Measurements from ENCODE around the gene SPIRE1.
"Not testable (repeated sequence)": the region's sequence is repeated elsewhere in the genome, so short reads cannot be mapped to it uniquely, and the experiment has no call there.

Gene SPIRE1

DNA sequence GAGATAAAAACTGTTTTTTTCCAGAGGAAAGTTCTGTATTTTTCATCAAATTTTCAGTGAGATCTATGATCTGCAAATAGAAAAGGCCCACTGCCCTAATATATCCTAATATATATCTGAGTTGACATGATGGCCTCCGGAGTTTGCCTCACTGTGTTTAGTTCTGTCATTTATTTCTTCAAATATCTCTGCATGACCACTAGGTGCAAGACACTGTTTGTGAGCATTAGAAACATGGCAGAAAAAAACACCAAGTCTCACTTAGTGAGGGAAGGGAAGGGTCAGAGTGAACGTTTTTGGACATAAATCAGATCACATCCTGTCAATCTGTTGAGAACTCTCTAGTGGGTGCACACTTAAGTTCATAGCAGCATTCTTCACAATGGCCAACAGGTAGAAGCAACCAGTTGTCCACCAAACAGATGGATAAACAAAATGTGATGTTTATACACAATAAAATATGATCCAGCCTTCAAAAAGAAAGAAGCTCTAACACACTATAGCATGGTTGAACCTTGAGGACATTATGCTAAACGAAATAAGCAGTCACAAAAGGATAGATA lies 53.4 kb downstream of the SPIRE1 start:
- in situ Hi-C loops (cut with MboI; ENCODE audit: low sequenced_read_pairs), result no loop called here

DNA sequence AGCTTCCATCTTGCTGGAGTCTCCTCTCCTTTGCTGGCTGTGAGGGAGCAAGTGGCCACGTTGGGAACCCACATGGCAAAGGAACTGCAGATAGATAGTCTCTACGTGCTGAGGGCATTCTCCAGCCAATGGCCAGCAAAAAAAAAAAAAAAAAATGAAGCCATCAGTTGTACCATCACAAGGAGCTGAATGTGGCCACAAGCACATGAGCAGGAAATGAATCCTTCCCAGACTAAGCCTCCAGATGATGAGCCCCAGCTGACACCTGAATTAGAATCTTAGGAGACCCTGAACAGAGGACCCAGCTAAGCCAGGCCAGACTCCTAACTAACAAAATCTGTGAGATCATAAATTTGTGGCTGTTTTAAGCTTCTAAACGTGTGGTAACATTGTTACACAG lies 57.9 kb downstream of the SPIRE1 start:
- in situ Hi-C loops (cut with MboI; ENCODE audit: low sequenced_read_pairs), result no loop called here

DNA sequence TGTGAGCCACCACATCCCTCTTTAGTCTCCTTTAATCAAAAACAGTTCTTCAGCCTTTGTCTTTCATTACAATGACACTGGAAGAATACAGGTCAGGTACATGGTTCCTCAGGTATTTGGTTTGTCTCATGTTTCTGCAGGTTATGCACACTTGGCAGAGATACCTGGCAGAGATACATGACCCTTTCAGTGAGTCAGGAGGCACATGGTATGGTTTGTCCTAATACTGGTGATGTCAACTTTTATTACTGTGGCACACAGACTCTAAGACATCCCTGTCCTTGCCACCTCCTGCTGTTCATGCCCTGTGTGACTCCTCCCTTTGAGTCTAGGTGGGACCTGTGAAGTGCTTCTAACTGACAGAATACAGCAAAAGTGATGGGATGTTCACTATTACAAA lies 58.4 kb downstream of the SPIRE1 start:
- in situ Hi-C loops (cut with MboI; ENCODE audit: low sequenced_read_pairs), result no loop called here

DNA sequence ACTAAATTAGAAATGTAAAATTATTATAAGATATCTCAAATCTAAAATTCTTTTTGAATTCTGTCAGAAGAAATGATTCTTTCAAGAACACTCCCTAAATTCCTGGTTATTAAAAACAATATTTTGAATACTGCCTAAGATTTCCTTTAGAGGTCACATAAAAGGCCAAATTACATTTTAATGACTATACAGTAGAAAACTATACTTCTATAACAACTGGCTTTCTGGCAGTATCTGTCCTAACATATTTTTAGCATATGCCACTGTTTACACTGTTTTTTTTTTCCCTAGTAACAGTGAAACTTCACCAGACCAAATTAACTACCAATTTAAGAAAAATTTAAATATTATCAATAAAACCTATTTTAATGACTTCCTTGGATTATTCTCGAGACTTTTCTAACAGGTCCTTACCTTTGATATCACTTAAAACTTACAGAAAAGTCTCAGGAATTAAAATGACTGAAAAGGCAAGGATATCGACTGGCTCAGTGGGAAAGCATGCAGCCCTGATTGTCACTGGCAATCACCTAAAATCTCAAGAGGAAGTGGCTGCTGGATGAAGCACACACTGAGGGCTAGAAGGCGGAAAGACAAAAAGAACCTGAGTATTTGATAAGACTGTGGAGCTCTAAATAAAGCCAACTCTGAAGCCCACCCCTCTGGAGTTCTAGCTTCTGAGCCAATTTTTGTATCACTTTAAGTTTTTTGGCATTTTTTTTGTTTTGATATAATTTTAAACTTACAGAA lies 59.6 kb downstream of the SPIRE1 start:
- in situ Hi-C loops (cut with MboI; ENCODE audit: low sequenced_read_pairs), result no loop called here

DNA sequence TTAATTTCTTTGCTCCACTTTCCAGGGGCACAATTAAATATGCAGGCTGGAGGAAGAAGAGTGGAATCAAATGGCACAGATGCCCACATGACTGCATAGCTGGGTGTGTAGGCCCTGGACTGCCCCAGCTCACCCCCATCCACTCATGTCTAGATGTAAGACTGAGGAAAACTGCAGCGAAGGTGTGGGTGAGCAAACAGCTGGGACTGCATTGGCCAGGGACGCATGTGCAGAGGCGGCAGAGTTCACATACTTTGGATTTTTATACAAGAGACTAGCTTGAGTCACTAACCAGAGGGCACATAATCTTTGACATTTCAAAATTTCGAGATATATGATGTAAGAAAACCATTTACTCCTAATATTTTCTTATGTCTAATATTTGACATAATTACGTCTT lies 60.1 kb downstream of the SPIRE1 start:
- in situ Hi-C loops (cut with MboI; ENCODE audit: low sequenced_read_pairs), result no loop called here

DNA sequence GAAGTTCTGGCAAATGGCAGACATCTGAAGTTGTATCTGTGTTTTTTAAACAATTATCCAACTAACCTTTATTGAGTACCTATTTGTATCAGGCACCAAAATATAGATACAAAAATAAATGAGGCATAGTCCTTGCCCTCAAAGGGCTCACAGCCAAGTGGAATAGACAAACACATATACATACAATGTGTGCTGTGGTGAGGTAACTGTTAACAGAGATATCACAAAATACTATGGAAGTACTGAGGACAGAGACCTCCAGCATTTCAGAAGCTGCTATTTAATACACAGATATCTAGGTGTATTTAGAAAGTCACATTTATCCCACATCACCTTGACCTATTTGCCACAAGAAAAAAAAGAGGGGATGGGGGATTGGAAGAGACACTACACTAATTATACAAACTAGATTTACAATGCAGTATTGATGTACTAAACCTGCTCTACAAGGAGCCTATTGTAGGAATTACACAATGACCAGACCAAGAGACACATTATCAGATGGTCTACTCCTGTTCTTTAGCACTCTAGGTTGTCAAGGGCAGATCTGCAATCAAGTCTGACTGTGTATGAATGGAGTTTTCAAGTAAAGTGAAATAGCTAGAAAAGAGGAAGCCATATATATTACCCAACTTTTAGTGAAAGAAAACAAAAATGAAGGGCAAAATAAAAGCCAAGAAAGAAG lies 62.2 kb downstream of the SPIRE1 start:
- in situ Hi-C loops (cut with MboI; ENCODE audit: low sequenced_read_pairs), result no loop called here

DNA sequence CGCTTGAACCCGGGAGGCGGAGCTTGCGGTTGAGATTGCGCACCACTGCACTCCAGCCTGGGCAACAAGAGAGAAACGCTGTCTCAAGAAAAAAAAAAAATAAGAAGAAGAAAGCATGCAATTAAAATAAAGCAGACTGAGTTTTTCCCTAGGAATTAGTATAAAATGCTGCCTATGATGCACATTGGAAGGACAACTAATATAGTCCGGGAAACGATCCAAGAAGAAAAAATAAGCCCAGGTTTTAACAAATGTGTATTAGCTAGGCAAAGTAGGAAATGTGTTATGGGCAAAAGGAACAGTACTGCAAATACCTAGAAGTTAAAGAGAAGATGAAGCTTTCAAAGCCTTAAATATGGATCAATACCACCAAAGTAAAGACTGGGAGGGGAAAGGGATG lies 64.0 kb downstream of the SPIRE1 start:
- in situ Hi-C loops (cut with MboI; ENCODE audit: low sequenced_read_pairs), result no loop called here

DNA sequence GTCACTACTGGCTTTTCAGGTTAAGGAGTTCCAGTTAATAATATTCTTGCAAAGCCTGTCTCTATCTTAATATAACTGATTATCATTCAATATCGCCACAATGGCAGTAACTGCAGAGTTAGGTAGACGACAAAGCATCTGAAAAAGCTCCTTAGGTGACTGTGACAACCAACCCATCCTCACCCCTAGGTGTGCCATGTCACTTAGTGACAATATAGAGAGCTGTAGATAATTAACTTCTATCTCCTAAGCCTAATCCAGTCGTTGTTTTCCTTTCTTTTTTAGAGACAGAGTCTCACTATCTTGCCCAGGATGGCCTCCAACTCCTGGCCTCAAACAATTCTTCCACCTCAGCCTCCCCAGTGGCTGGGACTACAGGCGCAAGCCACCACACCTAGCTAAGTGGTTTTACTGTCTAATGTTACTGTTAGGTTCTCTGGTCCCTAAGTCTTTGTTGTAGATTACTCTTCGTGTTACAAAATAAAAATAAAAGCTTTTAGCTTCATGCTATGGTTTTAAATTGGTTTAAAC lies 65.2 kb downstream of the SPIRE1 start:
- in situ Hi-C loops (cut with MboI; ENCODE audit: low sequenced_read_pairs), result no loop called here

DNA sequence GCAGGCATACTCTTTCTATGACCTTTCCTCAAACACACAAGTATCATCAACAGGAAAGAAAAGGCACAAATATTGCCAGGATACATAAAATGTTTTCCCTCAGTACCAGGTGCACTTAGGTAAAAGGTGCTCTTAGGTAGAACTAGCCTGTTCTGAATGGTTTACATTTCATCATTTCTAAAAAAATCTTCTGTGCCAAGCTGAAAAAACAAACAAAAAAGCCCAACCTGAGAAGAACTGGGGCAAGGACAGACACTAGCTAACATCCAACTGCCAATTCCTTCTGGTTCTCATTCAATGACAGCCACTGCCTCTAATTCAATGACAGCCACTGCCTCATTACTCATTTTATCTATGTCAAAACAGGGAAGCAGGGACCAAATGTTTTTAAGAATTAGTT lies 68.5 kb downstream of the SPIRE1 start:
- in situ Hi-C loops (cut with MboI; ENCODE audit: low sequenced_read_pairs), result no loop called here

DNA sequence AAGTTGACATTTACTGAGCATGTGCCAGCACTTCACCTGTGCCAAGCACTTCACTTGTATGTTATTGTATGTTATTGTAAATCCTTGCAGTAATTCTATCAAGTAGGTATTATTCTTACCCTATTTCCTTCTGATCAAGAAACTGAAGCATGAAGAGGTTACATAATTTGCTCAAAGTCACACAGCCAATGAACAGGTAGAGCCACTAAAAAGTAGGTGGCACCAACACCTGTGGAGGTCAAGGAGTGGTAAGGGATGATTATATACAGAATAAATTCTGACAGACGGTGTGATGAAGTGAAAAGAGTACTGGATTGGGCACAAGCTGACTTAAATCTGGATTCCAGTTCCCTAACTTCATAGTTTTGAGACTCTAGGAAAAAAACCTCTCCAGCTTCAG lies 71.0 kb downstream of the SPIRE1 start:
- in situ Hi-C loops (cut with MboI; ENCODE audit: low sequenced_read_pairs), result no loop called here

DNA sequence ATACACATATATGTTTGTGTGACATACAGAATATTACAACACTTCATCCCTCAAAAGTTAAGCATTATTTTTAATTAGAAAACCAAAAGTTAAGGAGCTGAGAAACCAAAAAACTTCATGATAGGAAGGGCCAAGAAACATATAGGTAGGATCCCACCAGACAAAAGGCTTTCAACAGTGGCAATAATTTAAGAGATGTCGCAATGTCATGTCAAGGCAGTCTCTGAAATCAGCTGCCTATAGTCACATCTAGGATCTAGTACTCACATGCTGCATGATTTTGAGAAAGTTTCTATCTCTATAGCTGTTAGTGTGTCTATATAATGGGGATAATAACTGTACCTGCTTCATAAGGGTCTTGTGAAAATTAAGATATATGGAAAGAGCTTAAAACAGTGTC lies 72.7 kb downstream of the SPIRE1 start:
- in situ Hi-C loops (cut with MboI; ENCODE audit: low sequenced_read_pairs), result no loop called here

DNA sequence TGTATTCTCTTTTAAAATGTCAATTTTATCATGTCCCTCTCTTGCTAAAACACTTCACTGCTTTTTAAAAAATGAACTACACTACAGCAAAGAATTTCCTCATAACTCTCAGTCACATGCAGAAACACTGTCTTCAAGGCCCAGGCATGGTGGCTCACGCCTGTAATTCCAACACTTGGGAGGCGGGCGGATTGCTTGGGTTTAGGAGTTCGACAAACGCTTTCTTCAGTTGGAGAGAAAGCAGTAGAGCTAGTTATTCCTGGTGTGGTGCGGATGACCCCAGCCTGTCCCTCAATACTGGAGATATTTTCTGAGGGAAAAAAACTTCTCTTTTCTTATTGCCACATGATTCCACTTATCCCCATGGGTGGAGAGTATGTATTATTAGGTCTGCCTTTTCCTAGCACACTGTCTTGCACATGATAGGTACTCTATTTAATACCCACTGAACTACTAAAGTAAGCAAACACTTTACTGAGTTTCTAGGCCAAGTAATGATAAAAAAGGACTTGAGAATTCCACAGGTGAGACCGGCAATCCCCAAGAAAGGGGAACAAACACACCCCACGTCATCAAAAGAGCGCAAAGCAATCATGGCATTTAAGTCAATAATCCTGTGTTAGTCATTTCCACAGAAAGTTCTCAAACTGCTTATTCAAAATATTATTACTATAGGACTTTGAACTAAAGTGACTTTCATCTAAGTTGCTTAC lies 77.1 kb downstream of the SPIRE1 start:
- in situ Hi-C loops (cut with MboI; ENCODE audit: low sequenced_read_pairs), result no loop called here

DNA sequence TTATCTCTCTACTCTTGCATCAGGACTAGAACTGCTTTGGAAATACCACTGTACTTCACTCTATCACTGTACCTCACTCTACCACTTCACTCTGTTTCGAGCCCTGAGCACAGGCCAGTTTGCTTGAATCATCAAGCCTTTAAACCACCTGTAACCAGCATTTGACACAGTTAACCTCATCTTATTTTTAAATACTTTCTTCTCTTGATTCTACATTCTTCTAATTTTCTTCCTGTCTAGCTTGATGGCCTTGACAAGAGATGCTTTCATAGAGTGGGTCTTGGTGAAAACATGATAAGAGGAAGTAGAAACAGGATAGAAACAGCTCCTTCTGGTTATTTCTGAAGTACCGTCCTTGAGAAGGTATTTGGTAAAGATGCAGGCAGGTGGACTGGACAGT lies 78.1 kb downstream of the SPIRE1 start:
- in situ Hi-C loops (cut with MboI; ENCODE audit: low sequenced_read_pairs), result no loop called here

DNA sequence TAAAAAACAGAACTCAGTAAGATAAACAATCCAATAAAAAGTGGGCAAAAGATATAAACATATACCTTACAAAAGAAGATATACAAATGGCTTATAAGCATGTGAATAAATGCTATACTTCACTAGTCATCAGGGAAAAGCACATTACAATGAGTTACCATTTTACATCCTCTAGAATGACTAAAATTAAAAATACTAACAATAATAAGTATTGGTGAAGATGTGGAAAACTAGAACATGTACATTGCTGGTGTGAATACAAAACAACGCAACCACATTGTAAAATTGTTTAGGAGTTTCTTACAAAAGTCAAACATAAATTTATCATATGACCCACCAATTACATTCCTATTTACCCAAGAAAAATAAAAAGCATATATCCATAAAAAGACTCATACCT lies 80.1 kb downstream of the SPIRE1 start:
- in situ Hi-C loops (cut with MboI; ENCODE audit: low sequenced_read_pairs), result no loop called here

DNA sequence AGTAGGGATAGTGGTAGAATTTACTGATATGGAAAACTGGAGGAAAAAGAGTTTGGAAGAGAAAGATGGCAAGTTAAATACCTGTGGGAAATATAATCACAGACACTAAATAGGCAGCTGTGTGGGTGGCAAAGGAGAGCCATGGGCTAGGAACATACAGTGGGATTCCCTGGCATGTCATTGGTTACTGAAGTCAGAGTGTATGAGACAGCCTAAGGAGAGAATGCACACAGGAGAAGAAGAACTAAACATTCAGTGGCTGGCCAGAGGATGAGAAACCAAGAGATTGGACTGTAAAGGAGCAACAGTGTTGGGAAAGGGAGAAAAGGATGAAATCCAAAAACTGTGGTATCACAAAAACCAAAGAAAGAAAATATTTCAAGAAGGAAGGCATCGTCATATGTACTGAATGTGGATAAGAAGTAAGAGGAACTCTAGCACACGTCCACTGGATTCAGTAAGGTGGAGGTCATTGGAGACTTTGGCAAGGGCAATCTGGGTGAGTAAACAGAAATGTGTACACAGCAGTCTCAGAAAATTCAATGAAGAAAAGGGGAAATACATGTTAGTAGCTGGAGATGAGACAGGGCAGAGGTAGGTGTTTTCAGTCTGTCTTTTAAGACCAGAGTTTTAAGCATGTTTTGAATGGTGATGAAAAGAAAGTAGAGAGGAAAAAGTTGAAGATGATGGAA lies 83.3 kb downstream of the SPIRE1 start:
- in situ Hi-C loops (cut with MboI; ENCODE audit: low sequenced_read_pairs), result no loop called here

DNA sequence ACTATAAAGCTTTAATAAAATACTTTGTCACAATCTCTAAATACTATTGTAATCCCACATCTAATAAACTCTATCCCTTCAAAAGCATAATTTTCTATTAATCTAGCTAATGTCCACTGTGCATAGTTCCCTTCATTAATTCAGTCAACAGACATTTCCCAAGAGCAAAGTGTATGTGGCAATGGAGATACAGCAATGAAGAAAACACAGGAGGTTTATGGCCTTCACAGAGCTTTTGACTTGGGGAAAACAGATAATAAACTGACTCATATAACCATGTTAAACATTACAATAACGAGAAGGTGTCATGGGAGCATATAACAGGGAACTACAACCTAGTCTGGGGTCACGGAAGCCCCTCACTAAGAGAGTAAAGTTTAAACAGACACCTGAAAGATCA lies 86.3 kb downstream of the SPIRE1 start:
- in situ Hi-C loops (cut with MboI; ENCODE audit: low sequenced_read_pairs), result no loop called here

DNA sequence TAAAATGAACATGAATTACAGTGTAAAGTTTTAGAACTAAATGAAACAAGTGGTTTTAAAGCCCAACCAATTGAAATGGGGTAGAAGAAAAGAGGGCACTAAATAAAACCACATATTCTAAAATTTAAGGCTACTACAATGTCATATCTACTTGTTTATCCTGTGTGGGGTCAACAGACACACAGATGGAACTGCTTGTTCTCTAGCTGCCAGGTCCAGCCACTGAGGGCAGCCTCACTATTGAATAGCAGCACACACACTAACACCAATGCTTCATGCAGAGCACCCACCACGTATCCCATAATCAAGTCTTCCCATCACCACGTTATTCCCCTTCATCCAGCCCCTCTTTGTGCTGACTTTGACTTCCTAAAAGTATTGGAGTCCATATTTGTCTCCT lies 88.1 kb downstream of the SPIRE1 start:
- in situ Hi-C loops (cut with MboI; ENCODE audit: low sequenced_read_pairs), result no loop called here

DNA sequence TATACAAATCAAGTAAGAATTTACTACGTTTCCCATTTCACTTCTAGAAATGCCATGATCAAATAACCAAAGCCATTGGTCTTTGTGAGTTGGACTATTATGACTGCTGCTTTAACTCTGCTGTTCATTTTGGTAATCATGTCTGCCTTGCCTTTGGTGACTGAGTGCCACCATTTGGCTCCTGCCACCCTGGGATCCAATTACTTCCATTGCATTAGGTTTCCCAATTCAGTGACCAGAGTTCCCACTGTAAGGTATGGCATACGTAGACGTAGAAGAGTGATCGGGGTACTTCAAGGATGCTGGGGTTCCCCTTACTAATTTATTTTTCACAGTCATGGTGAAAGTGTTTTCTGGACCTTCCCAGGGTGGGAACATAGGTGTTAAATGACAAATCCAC lies 90.1 kb downstream of the SPIRE1 start:
- in situ Hi-C loops (cut with MboI; ENCODE audit: low sequenced_read_pairs), result no loop called here

DNA sequence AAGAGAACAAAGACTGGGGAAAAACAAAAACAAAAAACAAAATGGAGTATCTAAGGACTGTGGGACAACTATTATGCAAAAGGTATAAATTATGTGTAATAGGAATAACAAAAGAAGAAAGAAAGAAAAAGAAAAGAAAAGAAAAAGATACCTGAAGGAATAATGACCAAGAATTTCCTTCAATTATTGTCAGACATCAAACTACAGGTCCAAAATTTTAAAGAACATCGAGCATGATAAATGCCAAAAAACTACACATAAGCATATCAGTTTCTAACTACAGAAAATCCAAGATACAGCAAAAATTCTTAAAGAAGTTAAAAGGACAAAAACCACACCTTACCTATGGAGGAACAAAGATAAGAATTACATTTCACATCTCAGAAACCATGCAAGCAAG lies 93.0 kb downstream of the SPIRE1 start:
- in situ Hi-C loops (cut with MboI; ENCODE audit: low sequenced_read_pairs), result no loop called here

DNA sequence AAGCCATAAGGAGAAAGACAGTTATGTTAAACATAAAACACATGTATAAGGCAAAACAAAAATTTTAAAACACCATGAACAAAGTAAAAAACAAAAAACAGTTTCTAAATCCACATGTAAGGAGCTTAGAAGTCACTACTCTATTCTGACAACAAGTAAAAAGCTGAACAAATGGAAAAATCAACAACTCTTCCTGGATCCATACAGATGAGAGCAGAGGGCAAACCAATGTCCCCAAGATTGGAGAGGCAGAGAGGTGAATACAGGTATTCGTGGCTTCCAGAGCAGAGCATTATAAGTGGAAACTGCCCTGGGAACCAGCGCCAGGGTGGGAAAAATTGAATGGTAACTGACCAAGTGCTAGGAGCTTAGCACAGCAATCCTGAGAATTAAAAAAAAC lies 93.5 kb downstream of the SPIRE1 start:
- in situ Hi-C loops (cut with MboI; ENCODE audit: low sequenced_read_pairs), result no loop called here

DNA sequence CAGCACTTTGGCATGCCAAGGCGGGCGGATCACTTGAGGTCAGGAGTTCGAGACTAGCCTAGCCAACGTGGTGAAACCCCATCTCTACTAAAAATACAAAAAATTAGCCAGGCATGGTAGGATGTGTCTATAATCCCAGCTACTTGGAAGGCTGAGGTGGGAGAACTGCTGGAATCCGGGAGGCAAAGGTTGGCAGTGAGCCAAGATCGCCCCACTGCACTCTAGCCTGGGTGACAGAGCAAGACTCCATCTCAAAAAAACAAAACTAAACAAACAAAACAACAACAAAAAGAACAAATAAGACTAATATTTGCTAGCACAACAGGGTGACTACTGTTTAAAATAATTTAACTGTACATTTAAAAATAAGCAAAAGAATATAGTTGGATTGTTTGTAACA lies 97.3 kb downstream of the SPIRE1 start:
- in situ Hi-C loops (cut with MboI; ENCODE audit: low sequenced_read_pairs), result not testable (repeated sequence)
